Liver (tissue), 9 donors: ENCODE data around the gene ZNF695. TPM values are rescaled to one million over a fixed set of nuclear protein-coding genes. Genes with fewer than 3 reads are reported as not detected.

Source experiments
- DNase-seq: peaks from one replicate; pipeline ENCODE4 v3.0.0-alpha.2; 2017; ENCODE audit warnings: low spot score
- H3K27ac ChIP-seq, 2 donors: one replicate each; pipeline ENCODE4 v1.7.0; 2013; ENCODE audit warnings: inconsistent platforms in 2 of 2, low read length in 2 of 2, control low read depth in 1 of 2, low read depth in 1 of 2, mild to moderate bottlenecking in 1 of 2
- H3K27me3 ChIP-seq, 4 donors: one replicate each; pipeline versions ENCODE4 v1.6.1 to v1.7.0; 2013; ENCODE audit warnings: low read length in 3 of 4, inconsistent platforms in 1 of 4, mild to moderate bottlenecking in 1 of 4, moderate library complexity in 1 of 4; ENCODE audit not compliant: control insufficient read depth in 4 of 4, insufficient read depth in 4 of 4
- H3K36me3 ChIP-seq, 4 donors: one replicate each; pipeline versions ENCODE4 v1.6.1 to v1.7.0; 2013; ENCODE audit warnings: low read length in 3 of 4, mild to moderate bottlenecking in 3 of 4, low read depth in 1 of 4, moderate library complexity in 1 of 4; ENCODE audit not compliant: control insufficient read depth in 4 of 4, insufficient read depth in 3 of 4
- H3K4me1 ChIP-seq, 4 donors: one replicate each; pipeline versions ENCODE4 v1.6.1 to v1.7.0; 2013; ENCODE audit warnings: low read length in 3 of 4, mild to moderate bottlenecking in 3 of 4, moderate library complexity in 1 of 4; ENCODE audit not compliant: control insufficient read depth in 4 of 4, insufficient read depth in 4 of 4
- H3K4me3 ChIP-seq, 3 donors: one replicate each; pipeline versions ENCODE4 v1.6.1 to v1.7.0; 2013; ENCODE audit warnings: low read length in 3 of 3, control low read depth in 1 of 3, low read depth in 1 of 3, mild to moderate bottlenecking in 1 of 3
- H3K9ac ChIP-seq, 2 donors: one replicate each; pipeline ENCODE4 v1.7.0; 2013; ENCODE audit warnings: low read length in 2 of 2, mild to moderate bottlenecking in 2 of 2, moderate library complexity in 2 of 2, control low read depth in 1 of 2, low read depth in 1 of 2
- H3K9me3 ChIP-seq, 4 donors: one replicate each; pipeline versions ENCODE4 v1.6.1 to v1.7.0; 2013; ENCODE audit warnings: low read length in 3 of 4; ENCODE audit not compliant: control insufficient read depth in 4 of 4
- ATF3 ChIP-seq: IDR thresholded peaks from 2 replicates; pipeline ENCODE4 v1.6.1; 2016; ENCODE audit warnings: antibody characterized with exemption
- EGR1 ChIP-seq, 2 donors: IDR thresholded peaks; 2 replicates each; pipeline ENCODE4 v1.6.1; 2016 to 2018; ENCODE audit warnings: antibody characterized with exemption in 2 of 2, low read depth in 2 of 2
- FOXA1 ChIP-seq: IDR thresholded peaks from 2 replicates; pipeline ENCODE4 v1.6.1; 2016; ENCODE audit warnings: antibody characterized with exemption
- FOXA2 ChIP-seq: IDR thresholded peaks from 2 replicates; pipeline ENCODE4 v1.6.1; 2016; ENCODE audit warnings: antibody characterized with exemption
- GABPA ChIP-seq, 2 donors: IDR thresholded peaks in 1 of 2; conservative IDR thresholded peaks in 1 of 2; 2 replicates each; pipeline ENCODE4 v1.6.1; 2016; ENCODE audit warnings: antibody characterized with exemption in 2 of 2, mild to moderate bottlenecking in 1 of 2, moderate library complexity in 1 of 2
- HNF4A ChIP-seq, 2 donors: conservative IDR thresholded peaks; 2 replicates each; pipeline ENCODE4 v1.6.1; 2016; ENCODE audit warnings: antibody characterized with exemption in 2 of 2, mild to moderate bottlenecking in 2 of 2
- HNF4G ChIP-seq: IDR thresholded peaks from 2 replicates; pipeline ENCODE4 v1.6.1; 2016; ENCODE audit warnings: antibody characterized with exemption
- JUND ChIP-seq, 2 donors: IDR thresholded peaks; 2 replicates each; pipeline ENCODE4 v1.6.1; 2016; ENCODE audit warnings: antibody characterized with exemption in 2 of 2
- MAX ChIP-seq: IDR thresholded peaks from 2 replicates; pipeline ENCODE4 v1.6.1; 2016; ENCODE audit warnings: antibody characterized with exemption
- NR2F2 ChIP-seq: IDR thresholded peaks from 2 replicates; pipeline ENCODE4 v1.6.1; 2016; ENCODE audit warnings: antibody characterized with exemption
- RAD21 ChIP-seq, 2 donors: IDR thresholded peaks; 2 replicates each; pipeline ENCODE4 v1.6.1; 2016; ENCODE audit warnings: antibody characterized with exemption in 2 of 2, mild to moderate bottlenecking in 2 of 2
- REST ChIP-seq: IDR thresholded peaks from 2 replicates; pipeline ENCODE4 v1.6.1; 2016; ENCODE audit warnings: antibody characterized with exemption, mild to moderate bottlenecking
- RXRA ChIP-seq, 2 donors: IDR thresholded peaks; 2 replicates each; pipeline ENCODE4 v1.6.1; 2017 to 2018; ENCODE audit warnings: antibody characterized with exemption in 2 of 2, mild to moderate bottlenecking in 1 of 2
- SP1 ChIP-seq: IDR thresholded peaks from 2 replicates; pipeline ENCODE4 v1.6.1; 2018; ENCODE audit warnings: antibody characterized with exemption, mild to moderate bottlenecking
- TAF1 ChIP-seq: conservative IDR thresholded peaks from 2 replicates; pipeline ENCODE4 v1.6.1; 2016; ENCODE audit warnings: antibody characterized with exemption, mild to moderate bottlenecking
- YY1 ChIP-seq: IDR thresholded peaks from 2 replicates; pipeline ENCODE4 v1.6.1; 2016; ENCODE audit warnings: antibody characterized with exemption, mild to moderate bottlenecking
- ZBTB33 ChIP-seq: IDR thresholded peaks from 2 replicates; pipeline ENCODE4 v1.6.1; 2016; ENCODE audit warnings: antibody characterized with exemption
- WGBS: extraction: QIAGEN DNeasy Blood & Tissue Kit; methylation state at CpG from one replicate; pipeline ENCODE4 v1.1.7; 2013; 5-methylcytosine and 5-hydroxymethylcytosine counted together
- polyA plus RNA-seq, 2 donors: library from polyadenylated mRNA; stranded (reverse) in 1 of 2; unstranded in 1 of 2; fragments of 200-250 nt in 1 of 2; fragments of >200 nt in 1 of 2; fragmentation: Nextera tagmentation in 1 of 2; extraction: Ambion mirVana in 1 of 2; gene quantifications; one replicate each; pipeline versions ENCODE4 v1.2.1 to v1.2.3, GENCODE V29; 2013 to 2015
- total RNA-seq, 2 donors: library from RNA; depleted of rRNA; stranded (reverse); fragments of >200 nt; gene quantifications; one replicate each; pipeline ENCODE4 v1.2.3, GENCODE V29; 2014
- donor health status: healthy.
- donor health status: healthy.
- donor health status: healthy.
- donor health status: healthy.
- donor health status: healthy.

ZNF695 gene
- total RNA-seq, result 1 to 10 TPM in 1 of 2 donors, not detected in 1; 1.5 TPM
- polyA plus RNA-seq, result not detected

- peak within 1 kb of the TSS in 2 of 3 donors; percentile 49 to 52 for H3K4me3 ChIP-seq
- peak; percentile 85 for DNase-seq
- peaks cover 0 to 5% (median 1%) of the 10 kb centered on the region in 4 donors for H3K4me1 ChIP-seq
- H3K36me3 ChIP-seq, result no peaks in the 10 kb centered on the region
- TF ChIP-seq ZBTB33 (no peak), RXRA (IDR thresholded peaks at IDR 0.05) (no peak), FOXA1 (no peak), YY1 (no peak), NR2F2 (no peak), TAF1 (no peak), SP1 (no peak), REST (no peak), ATF3 (no peak), FOXA2 (no peak), RAD21 (IDR thresholded peaks at IDR 0.05) (no peak), EGR1 (IDR thresholded peaks at IDR 0.05; ENCODE audit: low read depth in 2 of 2) (no peak), HNF4G (no peak), GABPA (IDR thresholded peaks at IDR 0.05 in 1 of 2, conservative IDR thresholded peaks at IDR 0.05 in 1 of 2) (no peak)
- peaks cover 0 to 4% (median 0%) of the 10 kb centered on the region in 4 donors for H3K27me3 ChIP-seq
- no peak within 1 kb of the TSS for H3K9ac ChIP-seq
- WGBS, result 4% methylated on average over 58 of the region's 58 CpGs
- no peak within 1 kb of the TSS for H3K27ac ChIP-seq
- peaks cover 4 to 31% (median 18%) of the 10 kb centered on the region in 4 donors for H3K9me3 ChIP-seq
Observed at GRCh38 chr1:247007511-247008405, at the start of gene ZNF695. TSS of gene ZNF695 (minus strand) at chr1:247008057. CDS start at chr1:247007908, 149 bp downstream.

GRCh38 chr1:247056071-247056470, 48.2 kb upstream of the ZNF695 start:
- Histone ChIP-seq H3K27ac (no peak overlapping the region), H3K4me1 (no peaks in the 10 kb centered on the region), H3K27me3 (no peaks in the 10 kb centered on the region), H3K9me3 (peaks cover 16 to 48% (median 26%) of the 10 kb centered on the region in 4 donors), H3K36me3 (peaks cover 0 to 5% (median 0%) of the 10 kb centered on the region in 4 donors), H3K9ac (no peak overlapping the region), H3K4me3 (no peak overlapping the region)
- DNase-seq, result no peak
- 94% methylated on average over 2 of the region's 2 CpGs for WGBS
- TF ChIP-seq MAX, result no peak
- no peak for TF ChIP-seq ZBTB33
- no peak for TF ChIP-seq REST
- TF ChIP-seq SP1, result no peak
- no peak for TF ChIP-seq HNF4A (conservative IDR thresholded peaks at IDR 0.05)
- TF ChIP-seq FOXA2, result no peak
- no peak for TF ChIP-seq EGR1 (IDR thresholded peaks at IDR 0.05; ENCODE audit: low read depth in 2 of 2)
- TF ChIP-seq RXRA (IDR thresholded peaks at IDR 0.05), result no peak
- no peak for TF ChIP-seq ATF3
- no peak for TF ChIP-seq JUND (IDR thresholded peaks at IDR 0.05)
- no peak for TF ChIP-seq YY1
- TF ChIP-seq GABPA (IDR thresholded peaks at IDR 0.05 in 1 of 2, conservative IDR thresholded peaks at IDR 0.05 in 1 of 2), result no peak
- TF ChIP-seq FOXA1, result no peak
- no peak for TF ChIP-seq NR2F2
- no peak for TF ChIP-seq RAD21 (IDR thresholded peaks at IDR 0.05)
